Activated CD8-positive, alpha-beta memory T cell treated with anti-CD3 and anti-CD28 coated beads for 1 hour (primary cell): Measurements from ENCODE around the gene TAAR6.
"Not testable (repeated sequence)": the region's sequence is repeated elsewhere in the genome, so short reads cannot be mapped to it uniquely, and the experiment has no call there.

Experiments used
- DNase-seq, 2 donors: peaks; one replicate each; pipeline ENCODE4 v3.0.0-alpha.2; 2020; ENCODE audit warnings: low read depth in 1 of 2; ENCODE audit errors: extremely low read depth in 1 of 2

The TAAR6 gene, protein sequence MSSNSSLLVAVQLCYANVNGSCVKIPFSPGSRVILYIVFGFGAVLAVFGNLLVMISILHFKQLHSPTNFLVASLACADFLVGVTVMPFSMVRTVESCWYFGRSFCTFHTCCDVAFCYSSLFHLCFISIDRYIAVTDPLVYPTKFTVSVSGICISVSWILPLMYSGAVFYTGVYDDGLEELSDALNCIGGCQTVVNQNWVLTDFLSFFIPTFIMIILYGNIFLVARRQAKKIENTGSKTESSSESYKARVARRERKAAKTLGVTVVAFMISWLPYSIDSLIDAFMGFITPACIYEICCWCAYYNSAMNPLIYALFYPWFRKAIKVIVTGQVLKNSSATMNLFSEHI

DNA sequence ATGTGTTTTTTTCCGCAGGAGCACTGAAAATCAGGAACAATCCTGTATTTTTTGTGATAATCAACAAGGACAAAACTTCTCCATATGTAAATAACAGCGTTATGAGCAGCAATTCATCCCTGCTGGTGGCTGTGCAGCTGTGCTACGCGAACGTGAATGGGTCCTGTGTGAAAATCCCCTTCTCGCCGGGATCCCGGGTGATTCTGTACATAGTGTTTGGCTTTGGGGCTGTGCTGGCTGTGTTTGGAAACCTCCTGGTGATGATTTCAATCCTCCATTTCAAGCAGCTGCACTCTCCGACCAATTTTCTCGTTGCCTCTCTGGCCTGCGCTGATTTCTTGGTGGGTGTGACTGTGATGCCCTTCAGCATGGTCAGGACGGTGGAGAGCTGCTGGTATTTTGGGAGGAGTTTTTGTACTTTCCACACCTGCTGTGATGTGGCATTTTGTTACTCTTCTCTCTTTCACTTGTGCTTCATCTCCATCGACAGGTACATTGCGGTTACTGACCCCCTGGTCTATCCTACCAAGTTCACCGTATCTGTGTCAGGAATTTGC lies at the start of gene TAAR6:
Gene TAAR6 (plus strand): TSS at position 102 of the 557 bp plus-strand sequence. CDS start 0 bp downstream, at position 102.
- DNase-seq = no peak

DNA sequence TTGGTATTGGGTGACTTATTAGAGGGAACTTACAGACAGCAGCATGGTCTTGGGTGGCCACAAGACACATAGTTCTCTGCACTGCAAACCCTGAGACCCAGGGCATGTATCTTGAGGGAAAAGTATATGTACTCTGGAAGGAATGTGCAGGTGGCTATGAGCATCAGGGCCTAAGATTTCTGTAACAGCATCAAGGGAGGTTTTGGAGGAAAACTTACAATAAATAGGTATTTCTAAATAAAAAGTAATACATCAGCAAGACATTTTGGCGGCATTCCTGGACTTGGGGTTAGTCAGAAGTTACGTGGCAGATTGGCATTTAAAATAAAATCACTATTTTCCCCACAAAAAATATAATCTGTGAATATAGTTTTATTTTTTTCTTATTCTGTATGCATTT lies 49.2 kb upstream of the TAAR6 start:
- no peak for DNase-seq

DNA sequence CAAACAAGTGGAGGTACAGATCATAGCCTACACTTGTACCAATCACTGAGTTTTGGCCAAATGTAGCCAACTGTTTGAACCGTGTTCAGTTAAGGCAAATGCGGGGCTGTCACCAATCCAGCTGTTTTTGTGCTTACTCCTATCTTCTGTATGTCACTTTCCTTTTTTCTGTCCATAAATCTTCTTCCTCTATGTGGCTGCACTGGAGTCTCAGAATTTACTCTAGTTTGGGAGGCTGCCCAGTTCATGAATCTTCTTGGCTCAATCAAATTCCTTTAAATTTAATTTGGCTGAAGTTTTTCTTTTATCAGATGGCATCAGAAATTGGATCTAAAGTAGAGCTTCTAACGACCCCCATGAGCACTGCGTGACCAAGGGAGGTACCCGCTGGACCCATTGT lies 45.5 kb upstream of the TAAR6 start:
- no peak for DNase-seq

DNA sequence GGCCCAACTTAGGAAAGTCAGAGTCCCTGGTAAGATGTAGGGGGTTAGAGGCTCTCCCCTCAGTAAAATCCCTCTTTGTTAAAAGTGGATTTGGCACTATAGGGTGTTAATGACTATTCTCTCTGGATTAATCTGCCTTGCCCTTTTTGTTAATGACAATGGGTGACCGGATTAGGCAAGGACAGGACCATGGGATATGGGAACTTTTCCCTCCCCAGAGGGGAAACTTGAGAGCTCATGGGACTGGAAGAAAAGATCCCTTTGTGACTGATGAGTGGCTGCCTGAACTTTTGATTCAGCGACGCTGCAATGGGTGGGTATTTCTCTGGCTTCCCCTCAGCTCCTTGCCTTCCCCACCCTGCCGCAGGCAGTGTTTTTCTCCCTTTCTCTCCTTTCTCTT lies 44.3 kb upstream of the TAAR6 start:
- DNase-seq = no peak

DNA sequence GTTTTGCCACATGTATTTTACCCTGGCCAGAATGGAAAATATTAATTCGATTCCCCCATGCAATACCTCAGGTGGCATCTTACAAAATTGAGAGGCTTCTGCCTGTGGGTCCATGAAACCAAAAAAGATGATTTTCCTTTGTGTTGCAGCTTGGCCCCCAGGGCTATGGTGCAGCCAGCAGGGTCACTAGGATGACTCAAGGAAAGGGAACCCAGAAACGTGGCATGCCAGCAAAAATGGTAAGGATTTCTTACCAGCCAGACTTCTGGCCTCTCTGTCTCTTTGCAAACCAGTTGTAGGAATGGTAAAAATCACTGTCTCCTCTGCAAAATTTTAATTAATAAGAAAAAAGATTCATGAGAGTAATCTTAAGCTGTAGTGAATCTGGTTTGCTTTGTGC lies 43.7 kb upstream of the TAAR6 start:
- no peak for DNase-seq

DNA sequence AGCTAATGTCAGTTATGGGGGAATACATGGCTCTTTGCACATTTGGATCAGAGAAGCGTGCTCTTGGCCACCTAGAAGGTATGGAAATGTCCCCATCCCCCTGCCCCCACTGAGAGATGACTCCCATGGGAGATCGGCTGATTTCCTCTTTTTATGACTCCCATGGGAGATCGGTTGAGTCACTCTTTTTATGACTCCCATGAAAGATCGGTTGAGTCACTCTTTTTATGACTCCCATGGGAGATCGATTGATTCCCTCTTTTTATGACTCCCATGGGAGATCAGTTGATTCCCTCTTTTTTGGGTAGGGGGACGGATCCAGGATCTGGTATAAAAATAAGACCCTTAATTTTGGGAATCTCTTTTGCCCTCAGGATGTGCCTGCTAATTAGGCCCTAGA lies 42.3 kb upstream of the TAAR6 start:
- DNase-seq = no peak

DNA sequence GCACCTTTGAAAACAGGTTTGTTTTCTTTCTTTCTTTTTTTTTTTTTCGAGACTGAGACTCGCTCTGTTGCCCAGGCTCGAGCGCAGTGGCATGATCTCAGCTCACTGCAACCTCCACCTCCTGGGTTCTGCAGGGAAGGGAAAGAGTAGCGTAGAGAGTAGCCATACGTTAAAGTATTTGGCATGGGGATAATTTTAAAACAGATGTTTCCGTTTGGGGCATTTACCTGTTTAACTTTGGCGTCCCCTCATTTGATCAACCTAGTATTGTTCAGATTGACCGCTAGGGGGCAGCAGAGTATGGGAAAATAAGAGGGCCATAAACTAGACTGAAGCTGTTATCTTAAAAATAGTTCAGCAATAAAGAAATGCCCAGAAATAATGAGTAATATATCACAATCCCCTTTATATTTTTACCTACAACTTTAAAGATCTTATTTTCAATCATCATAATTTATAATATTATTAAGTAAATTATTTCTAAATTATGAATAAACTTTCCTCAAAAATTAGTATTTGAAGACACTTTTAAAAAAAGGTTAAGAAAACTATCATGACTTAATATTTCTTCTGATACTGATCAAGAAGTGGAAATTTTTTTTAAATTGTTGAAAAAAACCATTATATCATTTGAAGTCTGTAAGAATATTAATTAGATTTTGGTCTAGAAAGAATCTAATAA lies 39.7 kb upstream of the TAAR6 start:
- peak; percentile 21 to 65 for DNase-seq

DNA sequence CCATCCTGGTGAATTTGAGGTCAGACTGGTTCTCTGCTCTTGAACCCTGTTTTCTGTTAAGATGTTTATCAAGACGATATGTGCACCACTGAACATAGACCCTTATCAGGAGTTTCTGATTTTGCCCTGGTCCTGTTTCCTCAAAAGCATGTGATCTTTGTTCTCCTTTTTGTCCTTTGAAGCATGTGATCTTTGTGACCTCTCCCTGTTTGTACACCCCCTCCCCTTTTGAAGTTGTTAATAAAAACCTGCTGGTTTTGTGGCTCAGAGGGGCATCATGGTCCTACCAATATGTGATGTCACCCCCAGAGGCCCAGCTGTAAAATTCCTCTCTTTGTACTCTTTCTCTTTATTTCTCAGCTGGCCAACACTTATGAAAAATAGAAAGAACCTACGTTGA lies 35.6 kb upstream of the TAAR6 start:
- not testable (repeated sequence) for DNase-seq

DNA sequence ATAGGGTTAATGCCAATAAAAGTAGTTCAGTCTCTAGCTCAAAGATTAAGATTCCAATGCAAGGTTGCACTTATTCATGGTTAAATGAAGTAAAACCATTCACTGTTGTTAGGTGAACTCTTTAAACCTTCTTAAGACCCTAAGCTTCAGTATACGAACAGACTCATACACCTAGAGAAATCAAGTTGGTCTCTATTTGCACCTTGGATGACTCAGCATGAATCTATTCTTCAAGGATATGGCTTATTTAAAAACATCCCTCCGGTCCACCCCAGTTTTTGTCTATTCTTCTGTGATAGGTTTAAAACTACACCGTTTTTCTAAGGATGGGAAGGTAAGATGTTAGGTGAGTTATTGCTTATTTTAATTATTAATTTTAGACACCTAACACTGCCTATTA lies 33.0 kb upstream of the TAAR6 start:
- no peak for DNase-seq

DNA sequence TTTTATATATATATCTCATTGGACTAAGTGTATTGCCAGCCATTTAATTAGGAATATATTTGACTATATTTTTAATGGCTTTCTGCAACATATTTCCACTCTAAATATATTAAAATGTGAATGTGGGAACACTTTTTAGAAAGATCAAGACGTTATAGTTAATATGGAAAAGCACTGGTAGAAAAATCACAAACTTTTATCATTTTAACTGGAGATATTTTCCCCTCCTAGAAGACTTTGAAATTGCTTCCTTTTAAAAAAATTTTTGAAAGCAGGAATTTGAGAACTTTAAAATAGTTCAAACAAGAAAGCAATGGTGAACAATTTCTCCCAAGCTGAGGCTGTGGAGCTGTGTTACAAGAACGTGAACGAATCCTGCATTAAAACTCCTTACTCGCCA lies 32.1 kb upstream of the TAAR6 start, which contains the start of gene TAAR9:
Gene TAAR9 (plus strand): TSS at position 301 of the 400 bp plus-strand sequence. CDS start 13 bp downstream, at position 314.
- no peak for DNase-seq

DNA sequence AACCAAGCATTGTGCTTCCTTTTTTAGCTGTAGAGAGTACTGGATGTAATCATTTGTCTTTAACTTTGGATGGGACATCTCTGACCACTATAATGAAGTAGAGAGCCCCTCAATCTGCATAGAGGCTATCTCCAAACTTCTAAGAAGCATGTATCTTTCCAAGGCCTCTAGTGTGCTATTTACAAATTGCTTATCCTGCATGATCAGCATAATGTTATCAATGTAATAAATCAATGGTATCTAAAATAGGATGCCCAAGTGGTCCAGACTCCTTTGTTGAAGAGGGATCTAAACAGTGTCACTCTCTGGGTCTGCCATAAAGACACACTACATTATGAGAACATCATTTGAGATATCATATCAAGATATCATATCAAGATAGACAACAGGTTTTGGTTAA lies 25.3 kb upstream of the TAAR6 start:
- DNase-seq = no peak

DNA sequence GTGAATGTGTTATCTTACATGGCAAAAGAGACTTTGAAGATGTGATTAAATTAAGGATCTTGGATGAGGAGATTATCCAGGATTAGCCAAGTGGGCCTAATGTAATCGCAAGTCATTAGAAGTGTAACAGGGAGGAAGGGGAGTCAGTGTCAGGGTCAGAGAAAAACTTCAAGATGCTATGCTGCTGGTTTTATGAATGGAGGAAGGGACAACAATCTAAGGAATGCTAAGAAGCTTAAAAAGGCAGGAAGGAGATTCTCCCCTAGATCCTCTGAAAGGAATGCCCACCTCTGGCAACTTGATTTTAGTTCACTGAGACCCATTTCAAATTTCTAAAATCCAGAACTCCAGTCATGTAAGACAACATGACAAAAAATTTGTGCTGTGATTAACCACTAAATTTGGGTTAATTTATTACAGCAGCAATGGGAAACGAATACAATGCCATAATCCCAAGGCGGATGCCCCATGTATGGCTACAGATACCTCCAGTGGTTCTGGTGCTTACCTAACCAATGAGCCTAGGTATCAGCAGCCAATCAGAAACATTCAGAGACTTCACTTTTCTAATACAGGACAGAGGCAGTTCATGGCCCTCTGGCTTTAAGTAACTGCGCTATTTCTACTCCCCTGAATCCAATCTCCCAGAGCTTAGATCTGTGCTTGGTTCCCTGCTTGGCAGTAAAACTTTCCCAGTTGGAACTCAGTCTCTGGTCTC lies 21.2 kb upstream of the TAAR6 start:
- no peak for DNase-seq

DNA sequence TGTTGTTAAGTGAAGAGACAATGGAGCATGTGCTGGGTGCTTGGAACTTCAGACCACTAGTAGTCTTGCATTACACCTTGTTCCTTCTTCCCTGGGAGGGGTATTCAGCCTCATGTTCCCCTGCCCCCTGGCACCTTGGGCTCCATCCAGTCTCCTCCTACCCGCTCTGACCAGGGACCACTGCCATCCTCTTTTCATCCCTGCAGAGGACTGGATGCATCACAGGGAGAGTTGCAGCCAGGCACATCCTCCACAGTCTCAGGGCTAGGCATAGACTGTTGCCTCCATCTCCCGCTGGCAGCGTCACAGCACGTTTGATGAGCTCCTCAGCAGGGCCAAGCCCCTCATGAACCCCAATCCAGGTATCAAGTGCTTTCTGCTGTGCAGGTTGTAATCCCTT lies 18.9 kb upstream of the TAAR6 start:
- DNase-seq = no peak

DNA sequence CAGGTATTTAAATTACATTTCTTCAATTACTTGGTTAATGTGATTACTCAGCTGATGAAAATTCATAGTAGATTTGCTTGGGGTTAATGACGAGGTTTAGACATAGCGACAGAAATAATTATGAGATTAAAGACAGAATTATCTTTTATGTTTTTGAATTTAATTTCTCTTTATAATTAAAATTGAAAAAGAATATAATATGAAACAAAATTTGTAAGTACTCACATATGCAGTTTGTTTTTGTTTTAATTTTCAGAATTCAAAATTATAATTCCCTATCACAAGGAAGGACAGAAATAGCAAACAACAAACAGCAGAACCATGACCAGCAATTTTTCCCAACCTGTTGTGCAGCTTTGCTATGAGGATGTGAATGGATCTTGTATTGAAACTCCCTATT lies 17.8 kb upstream of the TAAR6 start, which contains the start of gene TAAR8:
Gene TAAR8 (plus strand): TSS at position 301 of the 400 bp plus-strand sequence. CDS start 21 bp downstream, at position 322.
- DNase-seq = no peak

DNA sequence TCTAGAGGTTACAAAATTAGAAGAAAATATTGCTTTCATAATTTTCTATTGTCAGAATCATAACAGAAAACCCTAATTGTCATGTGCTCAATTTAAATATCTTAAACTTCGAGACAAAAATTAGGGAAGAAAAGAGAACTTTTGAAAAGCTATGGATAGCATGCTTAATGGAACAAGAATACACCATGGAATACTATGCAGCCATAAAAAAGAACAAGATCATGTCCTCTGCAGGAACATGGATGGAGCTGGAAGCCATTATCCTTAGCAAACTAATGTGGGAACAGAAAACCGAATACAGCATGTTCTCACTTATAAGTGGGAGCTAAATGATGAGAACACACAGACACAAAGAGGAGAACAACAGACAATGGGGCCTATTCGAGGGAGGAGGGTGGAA lies 10.0 kb upstream of the TAAR6 start:
- DNase-seq = not testable (repeated sequence)

DNA sequence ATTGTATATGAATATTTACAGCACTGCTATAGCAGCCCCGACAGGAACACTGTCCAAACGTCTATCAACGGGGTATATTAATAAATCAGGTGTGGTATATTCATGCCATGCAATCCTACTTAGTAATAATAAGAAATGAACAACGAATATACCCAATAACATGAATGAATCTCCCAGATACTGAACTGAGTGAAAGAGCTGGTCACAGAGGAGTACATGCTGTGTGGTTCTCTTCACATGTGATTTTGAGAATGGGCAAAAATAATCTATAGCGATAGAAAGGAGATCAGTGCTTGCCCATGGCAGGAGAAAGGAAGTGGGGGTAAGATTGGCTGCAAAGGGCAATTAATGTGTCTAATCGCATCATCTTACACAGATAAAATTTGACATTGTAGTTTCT lies 3.7 kb upstream of the TAAR6 start:
- no peak for DNase-seq

DNA sequence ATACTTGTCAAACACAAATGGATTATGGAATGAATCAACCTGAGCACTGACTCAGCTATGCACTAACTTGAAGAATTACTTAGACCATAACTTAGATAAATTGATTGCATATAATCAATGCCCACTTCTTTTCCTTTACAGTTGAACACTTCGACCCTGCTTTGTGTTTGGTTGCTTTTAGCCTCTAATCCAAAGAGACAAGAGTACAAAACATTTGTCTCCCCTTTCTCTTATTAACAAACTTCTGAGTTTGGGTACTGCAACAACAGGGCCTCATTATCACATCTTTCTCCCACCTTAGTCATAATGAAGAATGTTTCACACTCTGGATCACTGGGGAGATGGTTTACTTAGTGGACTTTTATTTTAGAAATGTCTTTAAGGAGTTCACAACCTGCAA lies 2.6 kb upstream of the TAAR6 start:
- no peak for DNase-seq

DNA sequence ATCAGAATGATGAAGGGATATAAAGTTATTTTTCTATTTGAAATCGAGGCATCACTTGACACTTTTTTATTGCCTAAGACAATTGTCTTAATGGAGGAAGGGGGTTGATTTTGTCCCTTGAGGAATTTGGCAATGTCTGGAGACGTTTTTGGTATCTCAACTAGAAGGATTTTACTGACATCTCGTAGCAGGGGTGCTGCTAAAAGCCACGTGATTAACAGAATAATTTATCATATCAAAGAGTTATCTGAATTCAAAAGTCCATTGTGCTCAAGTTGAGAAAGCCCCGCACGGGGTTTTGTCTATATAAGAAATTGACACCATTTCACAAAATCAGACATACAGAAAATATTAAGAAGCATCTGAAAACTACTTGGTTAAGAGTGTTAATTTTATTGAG lies 1.5 kb upstream of the TAAR6 start:
- DNase-seq = no peak

DNA sequence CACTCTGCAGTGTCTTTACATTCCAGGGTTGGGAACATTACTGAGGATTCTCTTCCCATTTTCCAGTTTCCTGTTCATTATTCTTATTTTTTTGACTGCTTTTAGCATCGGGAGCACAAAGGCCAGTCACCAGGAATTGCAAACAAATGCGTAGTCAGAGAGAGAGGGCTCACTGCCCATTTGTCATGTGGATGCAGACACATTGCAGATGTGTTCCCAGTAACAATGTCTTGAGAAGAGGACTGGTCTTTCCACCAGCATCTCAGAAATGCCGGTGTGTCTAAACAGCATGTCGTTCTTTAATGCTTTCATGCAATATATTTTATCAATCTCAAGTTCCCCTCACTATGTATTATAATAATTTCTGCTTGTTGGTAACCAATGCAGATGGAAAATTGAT lies 952 bp upstream of the TAAR6 start:
- no peak for DNase-seq

DNA sequence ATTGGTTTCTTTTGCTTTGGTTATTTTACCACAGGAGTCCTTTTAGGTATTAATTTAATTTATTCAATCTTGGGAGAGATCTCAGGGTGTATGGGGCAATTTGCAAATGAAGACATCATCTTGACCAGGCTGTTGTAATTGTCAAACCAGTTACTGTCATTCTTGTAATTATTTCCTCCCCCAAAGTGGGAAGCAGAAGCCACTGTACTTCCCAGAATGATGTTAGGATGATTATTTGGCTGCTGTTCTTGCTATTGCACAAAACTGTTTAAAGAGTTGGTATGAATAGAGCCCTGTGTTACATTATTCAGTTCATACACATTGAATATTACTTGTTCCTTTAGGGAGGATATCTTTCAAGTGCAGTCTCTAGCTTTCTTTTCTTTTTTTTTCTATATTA lies 1.7 kb downstream of the TAAR6 start:
- DNase-seq = no peak

DNA sequence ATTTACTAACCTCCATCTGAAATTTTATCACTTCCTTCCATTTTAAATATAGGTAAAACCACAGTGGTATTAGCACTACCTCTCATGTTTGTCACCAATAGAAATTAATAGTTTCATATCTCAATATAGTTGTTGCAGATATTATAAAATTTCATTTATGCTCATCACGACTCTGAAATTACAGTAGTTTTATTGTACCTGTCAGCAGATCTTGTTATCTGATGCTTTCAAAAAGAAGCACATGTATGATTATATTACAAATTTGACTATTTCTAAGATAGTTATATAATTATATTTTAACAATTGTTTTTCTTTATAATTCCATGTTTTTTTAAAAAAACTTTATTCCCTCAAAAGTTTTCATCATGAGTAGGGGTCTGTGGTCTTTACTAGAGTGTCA lies 14.6 kb downstream of the TAAR6 start:
- DNase-seq = no peak
